ENCODE measurements around the gene FBXW4. TPM values are rescaled to one million over a fixed set of nuclear protein-coding genes. Genes with fewer than 3 reads are reported as not detected.
A peak's percentile ranks its signal among the peaks of the same experiment; 100 is the strongest.

Gene FBXW4
- total and polyA plus RNA-seq, 9 of the 15 experiments (the other 6 are each of a cell fraction or from before 2014, with no cell fraction given), result 1.0 to 10.6 (median 5.4) TPM

DNA sequence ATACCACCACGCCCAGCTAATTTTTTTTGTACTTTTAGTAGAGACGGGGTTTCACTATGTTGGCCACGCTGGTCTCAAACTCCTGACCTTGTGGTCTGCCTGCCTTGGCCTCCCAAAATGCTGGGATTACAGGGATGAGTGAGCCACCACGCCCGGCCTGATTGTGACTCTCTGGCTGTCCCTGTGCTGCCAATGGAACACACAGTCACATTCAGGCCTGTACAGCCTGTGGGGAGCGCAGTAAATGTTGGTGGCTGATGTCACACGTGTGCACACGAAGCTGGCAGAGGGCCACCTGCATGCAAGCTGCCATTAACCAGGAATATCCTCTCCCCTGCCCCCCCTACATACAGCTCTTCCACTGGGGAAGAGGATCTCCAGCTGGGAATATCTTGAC is 129.0 kb downstream of the FBXW4 start:
- no peaks in the 10 kb centered on the region for H3K36me3 ChIP-seq (ENCODE audit: control insufficient read depth, insufficient read depth, low read length)
- BruUV-seq (replicated peaks), result no TSS peak
- H4K20me1 ChIP-seq (replicated peaks; ENCODE audit: control insufficient read depth, insufficient read depth, low read length), result no peaks in the 10 kb centered on the region
- 61% methylated on average over 7 of the region's 8 CpGs for WGBS (ENCODE audit: insufficient coverage, low coverage, missing lambda C conversion rate)
- ATAC-seq, result no peak
- peak overlapping the region; percentile 86 for H2AFZ ChIP-seq (ENCODE audit: low read depth, low read length)
- peak overlapping the region; percentile 66 for H3K4me2 ChIP-seq (ENCODE audit: insufficient read depth, low read length)
- in situ Hi-C loops (cut with MboI), result loop anchor here (5.0 kb wide), 1 partner anchor 264 kb away; no protein-coding TSS in a partner anchor
- no peaks in the 10 kb centered on the region for H3K79me2 ChIP-seq (ENCODE audit: control insufficient read depth, insufficient read depth, low read length)
- CTCF ChIA-PET (ENCODE audit: low intra/inter-chr PET ratio), result no interaction called here
- H3K27ac ChIP-seq (ENCODE audit: extremely low read depth, low read depth, low read length), result no peak overlapping the region
- H3K4me1 ChIP-seq (replicated peaks in 1 of 2; ENCODE audit: control insufficient read depth in 2 of 2, insufficient read depth in 2 of 2, low read length in 2 of 2), result peaks cover 13 to 35% of the 10 kb centered on the region in 2 experiments; a peak in 4 of 5 replicates
- no peaks in the 10 kb centered on the region for H3K27me3 ChIP-seq (ENCODE audit: control insufficient read depth in 2 of 2, insufficient read depth in 2 of 2, low read length in 2 of 2)
- peak overlapping the region in 1 of 2 experiments; percentile 82; a peak in 2 of 4 replicates for H3K9ac ChIP-seq (ENCODE audit: insufficient read depth in 1 of 2, low read depth in 2 of 2, low read length in 2 of 2)
- intact Hi-C loops (cut with micrococcal nuclease), result loop anchor here (1.0 to 5.0 kb wide), 2 partner anchors 71 to 354 kb away; no protein-coding TSS in a partner anchor
- POLR2A ChIA-PET, result interaction anchor here (0.9 kb wide), 1 partner anchor 11 kb away, joined by 4 read pairs; no protein-coding TSS in a partner anchor
- no peaks in the 10 kb centered on the region for H3K9me3 ChIP-seq (replicated peaks; ENCODE audit: control insufficient read depth, insufficient read depth, low read depth, low read length)
- TF ChIP-seq, protein P1, sequence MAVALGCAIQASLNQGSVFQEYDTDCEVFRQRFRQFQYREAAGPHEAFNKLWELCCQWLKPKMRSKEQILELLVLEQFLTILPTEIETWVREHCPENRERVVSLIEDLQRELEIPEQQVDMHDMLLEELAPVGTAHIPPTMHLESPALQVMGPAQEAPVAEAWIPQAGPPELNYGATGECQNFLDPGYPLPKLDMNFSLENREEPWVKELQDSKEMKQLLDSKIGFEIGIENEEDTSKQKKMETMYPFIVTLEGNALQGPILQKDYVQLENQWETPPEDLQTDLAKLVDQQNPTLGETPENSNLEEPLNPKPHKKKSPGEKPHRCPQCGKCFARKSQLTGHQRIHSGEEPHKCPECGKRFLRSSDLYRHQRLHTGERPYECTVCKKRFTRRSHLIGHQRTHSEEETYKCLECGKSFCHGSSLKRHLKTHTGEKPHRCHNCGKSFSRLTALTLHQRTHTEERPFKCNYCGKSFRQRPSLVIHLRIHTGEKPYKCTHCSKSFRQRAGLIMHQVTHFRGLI (CRISPR knock-in tag; IDR thresholded peaks at IDR 0.05), result no peak
- TF ChIP-seq, protein P2, sequence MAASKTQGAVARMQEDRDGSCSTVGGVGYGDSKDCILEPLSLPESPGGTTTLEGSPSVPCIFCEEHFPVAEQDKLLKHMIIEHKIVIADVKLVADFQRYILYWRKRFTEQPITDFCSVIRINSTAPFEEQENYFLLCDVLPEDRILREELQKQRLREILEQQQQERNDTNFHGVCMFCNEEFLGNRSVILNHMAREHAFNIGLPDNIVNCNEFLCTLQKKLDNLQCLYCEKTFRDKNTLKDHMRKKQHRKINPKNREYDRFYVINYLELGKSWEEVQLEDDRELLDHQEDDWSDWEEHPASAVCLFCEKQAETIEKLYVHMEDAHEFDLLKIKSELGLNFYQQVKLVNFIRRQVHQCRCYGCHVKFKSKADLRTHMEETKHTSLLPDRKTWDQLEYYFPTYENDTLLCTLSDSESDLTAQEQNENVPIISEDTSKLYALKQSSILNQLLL (CRISPR knock-in tag; IDR thresholded peaks at IDR 0.05; ENCODE audit: borderline replicate concordance), result no peak
- TF ChIP-seq, protein P3, sequence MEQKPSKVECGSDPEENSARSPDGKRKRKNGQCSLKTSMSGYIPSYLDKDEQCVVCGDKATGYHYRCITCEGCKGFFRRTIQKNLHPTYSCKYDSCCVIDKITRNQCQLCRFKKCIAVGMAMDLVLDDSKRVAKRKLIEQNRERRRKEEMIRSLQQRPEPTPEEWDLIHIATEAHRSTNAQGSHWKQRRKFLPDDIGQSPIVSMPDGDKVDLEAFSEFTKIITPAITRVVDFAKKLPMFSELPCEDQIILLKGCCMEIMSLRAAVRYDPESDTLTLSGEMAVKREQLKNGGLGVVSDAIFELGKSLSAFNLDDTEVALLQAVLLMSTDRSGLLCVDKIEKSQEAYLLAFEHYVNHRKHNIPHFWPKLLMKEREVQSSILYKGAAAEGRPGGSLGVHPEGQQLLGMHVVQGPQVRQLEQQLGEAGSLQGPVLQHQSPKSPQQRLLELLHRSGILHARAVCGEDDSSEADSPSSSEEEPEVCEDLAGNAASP (IDR thresholded peaks at IDR 0.05), result no peak
- TF ChIP-seq, protein P4, sequence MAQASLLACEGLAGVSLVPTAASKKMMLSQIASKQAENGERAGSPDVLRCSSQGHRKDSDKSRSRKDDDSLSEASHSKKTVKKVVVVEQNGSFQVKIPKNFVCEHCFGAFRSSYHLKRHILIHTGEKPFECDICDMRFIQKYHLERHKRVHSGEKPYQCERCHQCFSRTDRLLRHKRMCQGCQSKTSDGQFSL (CRISPR knock-in tag; IDR thresholded peaks at IDR 0.05), result no peak
- TF ChIP-seq, protein P4 (tag; IDR thresholded peaks at IDR 0.05), result no peak
- no peak for TF ChIP-seq SREBF2 (CRISPR knock-in tag; IDR thresholded peaks at IDR 0.05)
- no peak for TF ChIP-seq THRAP3 (IDR thresholded peaks at IDR 0.05; ENCODE audit: borderline replicate concordance)
- TF ChIP-seq, protein P5, sequence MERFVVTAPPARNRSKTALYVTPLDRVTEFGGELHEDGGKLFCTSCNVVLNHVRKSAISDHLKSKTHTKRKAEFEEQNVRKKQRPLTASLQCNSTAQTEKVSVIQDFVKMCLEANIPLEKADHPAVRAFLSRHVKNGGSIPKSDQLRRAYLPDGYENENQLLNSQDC (CRISPR knock-in tag; IDR thresholded peaks at IDR 0.05), result no peak
- TF ChIP-seq, protein P6, sequence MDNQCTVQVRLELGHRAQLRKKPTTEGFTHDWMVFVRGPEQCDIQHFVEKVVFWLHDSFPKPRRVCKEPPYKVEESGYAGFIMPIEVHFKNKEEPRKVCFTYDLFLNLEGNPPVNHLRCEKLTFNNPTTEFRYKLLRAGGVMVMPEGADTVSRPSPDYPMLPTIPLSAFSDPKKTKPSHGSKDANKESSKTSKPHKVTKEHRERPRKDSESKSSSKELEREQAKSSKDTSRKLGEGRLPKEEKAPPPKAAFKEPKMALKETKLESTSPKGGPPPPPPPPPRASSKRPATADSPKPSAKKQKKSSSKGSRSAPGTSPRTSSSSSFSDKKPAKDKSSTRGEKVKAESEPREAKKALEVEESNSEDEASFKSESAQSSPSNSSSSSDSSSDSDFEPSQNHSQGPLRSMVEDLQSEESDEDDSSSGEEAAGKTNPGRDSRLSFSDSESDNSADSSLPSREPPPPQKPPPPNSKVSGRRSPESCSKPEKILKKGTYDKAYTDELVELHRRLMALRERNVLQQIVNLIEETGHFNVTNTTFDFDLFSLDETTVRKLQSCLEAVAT (IDR thresholded peaks at IDR 0.05), result no peak
- TF ChIP-seq PRMT5 (CRISPR knock-in tag; IDR thresholded peaks at IDR 0.05), result no peak
- no peak for DNase-seq (ENCODE audit: extremely low read depth in 1 of 4, low spot score in 3 of 4)
- FAIRE-seq, result no peak
- H3K4me3 ChIP-seq, result no peak overlapping the region
- H3K9me1 ChIP-seq (ENCODE audit: control insufficient read depth, insufficient read depth, low read length), result no peaks in the 10 kb centered on the region

Measured in K562 (cell line).